OCI-M1 (cell line): Measurements from ENCODE around the gene ZFP1.

ENCODE experiments used
- DNase-seq: peaks from one replicate; lab custom pipeline; 2025; lab: John Stamatoyannopoulos, UW

Gene ZFP1

DNA sequence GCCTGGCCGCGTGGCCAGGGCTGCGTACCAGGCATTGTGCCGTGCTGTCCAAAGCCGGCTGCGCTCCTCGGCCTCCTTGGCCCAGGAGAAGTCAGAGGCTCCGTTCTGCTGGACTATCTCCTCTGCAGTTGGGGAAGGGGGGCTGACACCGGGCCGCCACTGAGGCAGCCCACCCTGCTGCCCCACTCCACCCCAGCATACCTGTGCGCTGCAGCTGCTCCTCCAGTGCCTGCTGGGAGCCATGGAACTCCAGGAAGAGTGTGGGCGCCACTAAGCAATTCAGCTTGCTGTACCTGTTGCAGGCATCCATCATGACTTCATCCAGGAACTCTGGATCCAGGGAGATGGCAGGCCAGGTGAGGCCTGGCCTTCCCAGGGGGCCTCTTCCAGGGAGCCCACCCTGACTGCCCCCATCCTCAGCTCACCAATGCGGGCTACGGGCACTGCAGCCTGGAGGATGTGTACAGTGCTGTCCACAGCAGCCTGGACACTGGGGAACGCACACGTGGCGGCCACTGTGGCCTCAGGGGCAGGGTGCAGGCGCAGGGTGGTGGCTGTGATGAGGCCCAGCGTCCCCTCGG lies 34.7 kb upstream of the ZFP1 start:
- no peak for DNase-seq

DNA sequence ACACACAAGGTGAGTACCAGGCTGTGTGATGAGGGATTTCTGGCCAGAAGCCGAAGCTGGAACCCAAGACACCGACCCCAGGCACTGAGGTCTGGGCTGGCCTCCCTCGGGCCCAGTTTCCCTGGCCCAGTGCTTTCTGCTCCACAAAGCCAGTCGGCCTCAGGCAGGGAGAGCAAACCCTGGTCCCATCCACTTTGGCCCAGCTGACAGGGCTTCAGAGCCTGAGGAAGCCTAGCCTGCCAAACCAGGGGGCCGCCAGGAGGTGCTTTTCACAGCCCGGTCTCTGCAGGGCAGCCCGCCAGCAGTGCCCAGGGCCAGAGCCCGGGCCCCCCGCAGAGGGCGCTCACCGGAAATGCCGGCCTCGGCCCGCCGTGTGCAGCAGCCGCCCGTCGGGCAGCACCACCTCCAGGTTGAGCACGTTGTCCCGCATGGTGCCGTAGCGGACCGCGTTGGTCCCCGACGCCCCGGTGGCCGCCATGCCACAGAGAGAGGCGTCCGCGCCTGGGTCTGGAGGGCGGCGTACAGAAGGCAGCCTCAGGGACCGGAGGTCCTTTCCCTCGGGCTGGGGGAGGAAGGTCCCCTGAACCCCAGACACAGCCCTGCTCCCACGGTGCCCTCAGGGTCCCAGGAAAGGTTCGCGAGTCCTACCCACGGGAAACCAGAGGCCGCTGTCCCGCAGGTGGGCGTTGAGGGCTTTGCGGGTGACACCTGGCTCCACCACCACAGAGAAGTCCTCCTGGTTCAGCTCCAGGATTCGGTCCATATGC lies 34.0 kb upstream of the ZFP1 start:
- no peak for DNase-seq

DNA sequence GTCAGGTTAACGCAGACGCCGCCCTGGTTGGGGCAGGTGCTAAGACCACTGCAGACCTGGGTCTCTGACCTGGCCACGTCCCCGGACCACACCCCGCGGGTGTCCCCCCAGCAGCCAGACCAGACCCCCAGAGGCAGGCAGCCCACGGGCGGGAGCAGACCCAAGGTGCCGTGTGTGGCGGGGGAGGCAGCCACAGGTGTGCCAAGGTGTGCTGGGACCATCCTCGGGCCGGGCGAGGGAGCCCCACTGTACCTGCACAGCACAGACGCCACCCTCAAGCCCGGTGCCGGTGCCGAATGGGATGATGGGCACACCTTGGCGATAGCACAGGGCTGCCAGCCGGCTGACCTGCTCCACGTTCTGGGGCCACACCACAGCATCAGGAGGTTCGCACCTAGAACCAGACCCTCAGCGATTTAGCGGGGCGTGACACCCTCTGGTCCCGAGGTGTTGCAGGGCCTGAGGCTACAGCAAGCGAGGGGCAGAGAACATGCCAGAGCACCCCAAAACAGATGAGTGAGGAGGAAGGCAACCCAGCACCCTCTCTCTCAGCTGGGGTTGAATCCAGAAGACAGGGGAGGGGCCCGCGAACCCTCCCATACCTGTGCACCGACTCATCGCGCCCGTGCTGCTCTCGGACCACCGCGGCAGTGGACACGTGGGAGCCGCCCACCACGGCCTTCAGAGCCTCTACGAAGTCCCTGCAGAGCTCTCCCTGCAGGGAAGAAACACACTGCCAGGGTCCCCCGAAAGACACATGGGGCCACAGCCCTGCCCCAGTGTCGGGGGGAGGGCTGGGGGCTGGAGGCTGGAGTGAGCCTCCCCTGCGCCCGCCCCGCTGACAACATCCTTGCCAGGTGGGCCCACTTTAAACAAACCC lies 33.1 kb upstream of the ZFP1 start:
- DNase-seq: no peak

DNA sequence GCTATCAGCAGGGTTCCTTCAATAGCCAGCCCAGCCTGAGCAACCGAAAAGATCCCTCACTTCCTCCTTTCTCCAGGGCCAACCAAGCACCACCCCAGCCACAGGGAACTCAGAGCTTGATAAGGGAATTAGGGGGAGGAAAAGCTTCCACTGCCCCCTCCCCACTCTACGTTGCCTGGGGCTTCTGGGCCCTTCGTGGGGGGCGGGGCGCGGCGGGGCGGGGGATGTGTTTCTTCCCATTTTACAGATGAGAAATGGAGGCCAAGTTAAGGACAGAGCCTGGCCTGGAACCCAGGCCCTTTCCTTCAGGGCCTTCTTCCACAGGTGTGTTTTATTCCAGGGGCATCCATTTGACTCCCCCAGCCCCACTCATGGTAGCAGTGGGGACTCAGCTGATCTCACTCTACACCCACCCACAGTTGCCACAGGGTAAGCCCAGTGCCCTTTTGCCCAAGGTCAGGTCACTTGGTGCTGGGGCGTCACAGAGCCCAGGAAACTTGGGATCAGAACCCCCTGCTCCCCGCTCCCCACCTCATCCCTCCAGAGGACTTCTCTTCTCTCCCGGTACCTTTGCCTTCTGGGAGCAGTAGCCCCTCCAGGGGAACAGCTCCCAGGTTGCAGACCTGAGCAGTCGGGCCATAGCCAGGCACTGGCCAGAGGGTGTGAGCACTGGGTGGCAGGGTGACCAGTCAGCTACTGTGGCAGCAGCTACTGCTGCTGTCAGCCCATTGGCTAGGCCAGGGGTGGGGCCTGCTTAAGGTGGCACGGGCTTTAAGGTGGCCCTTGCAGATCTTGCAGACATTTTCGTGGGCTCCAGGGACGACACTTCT lies 32.0 kb upstream of the ZFP1 start, which contains the start of gene LDHD:
Gene LDHD (minus strand): TSS at position 700 of the 830 bp plus-strand sequence. CDS start 60 bp downstream, at position 640.
- DNase-seq: peak; percentile 91

DNA sequence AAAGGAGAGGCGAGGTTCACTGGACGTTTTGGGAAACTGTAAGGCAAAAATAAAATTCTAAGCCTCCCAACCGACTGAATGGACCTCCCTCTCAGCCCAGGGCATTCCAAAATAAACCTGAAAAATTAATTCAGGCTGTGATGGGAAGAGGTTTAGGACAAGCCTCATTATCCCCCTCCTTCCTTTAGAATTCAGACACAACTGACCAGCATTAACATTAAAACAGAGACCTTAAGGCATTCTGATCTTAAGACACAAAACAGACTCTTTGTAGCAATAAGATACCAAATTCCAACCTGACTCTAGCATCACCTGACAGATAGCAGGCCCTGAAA lies 31.4 kb upstream of the ZFP1 start:
- DNase-seq: no peak

DNA sequence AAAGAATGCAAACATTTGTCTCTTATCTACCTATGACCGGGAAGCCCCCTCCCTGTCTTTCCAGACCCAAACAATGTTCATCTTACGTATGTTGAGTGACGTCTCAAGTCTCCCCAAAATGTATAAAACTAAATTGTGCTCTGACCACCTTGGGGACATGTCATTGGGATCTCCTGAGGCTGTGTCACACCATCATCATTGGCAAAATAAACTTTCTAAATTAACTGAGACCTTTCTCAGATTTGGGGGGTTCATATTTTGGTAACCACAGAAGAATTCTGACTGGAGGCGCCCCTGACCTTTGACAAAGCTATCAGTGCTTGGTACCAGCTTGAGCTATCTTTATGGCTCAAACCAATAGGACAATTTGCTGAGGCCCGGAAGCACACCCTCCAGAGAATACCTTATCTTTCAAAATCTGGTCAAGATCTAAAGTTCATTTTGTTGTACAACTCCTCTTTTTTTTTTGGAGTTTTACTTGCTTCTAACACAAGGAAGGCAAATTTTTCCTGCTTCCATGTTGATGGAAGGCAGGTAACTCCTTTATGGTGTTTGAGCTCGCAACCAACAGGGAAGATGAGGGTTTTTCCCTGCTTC lies 29.3 kb upstream of the ZFP1 start:
- no peak for DNase-seq

DNA sequence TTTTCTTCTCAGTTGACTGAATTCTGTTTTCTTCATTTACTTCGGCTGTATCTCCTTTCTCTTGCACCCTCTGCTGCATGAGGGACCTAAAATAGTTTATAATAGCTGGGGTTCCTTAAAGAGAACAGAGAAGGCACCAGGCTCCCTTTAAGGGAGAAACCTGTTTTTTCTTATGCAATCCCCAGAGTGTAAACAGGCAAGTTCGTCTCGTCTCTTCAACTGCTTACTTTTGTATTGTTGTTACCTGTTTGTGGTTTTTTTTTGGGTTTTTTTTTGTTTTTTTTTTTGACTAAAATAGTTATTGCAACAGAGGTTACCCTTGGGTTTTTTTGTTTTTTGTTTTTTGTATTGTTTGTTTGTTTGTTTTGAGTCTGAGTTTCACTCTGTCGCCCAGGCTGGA lies 28.1 kb upstream of the ZFP1 start:
- no peak for DNase-seq

DNA sequence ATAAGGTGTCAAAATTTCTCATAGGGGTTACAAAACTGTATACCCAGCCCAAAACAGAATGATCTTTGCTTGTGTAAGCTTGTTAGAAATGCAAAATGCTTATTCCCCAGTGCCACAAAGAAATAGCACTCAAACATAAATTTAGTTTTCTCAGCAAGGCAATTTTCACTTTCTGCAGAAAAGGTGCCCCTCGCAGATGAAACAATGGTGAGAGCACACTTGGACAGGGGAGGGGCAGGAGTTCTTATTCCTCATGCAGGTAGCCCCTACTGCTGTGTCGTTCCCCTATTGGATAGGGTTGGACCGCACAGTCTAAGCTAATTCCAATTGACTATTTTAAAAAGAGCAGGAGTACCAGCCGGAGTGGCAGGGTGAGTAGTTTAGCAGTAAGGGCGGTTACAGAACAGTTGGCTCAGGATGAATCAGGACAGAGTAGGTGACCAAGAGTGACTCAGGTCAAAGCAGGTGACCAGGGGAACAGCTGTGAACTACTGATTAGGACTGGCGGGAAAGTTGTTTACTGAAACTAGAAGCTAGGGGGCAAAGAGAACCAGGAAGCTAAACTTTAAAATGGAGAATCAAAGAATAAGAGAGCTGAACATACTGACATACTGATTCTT lies 26.3 kb upstream of the ZFP1 start:
- no peak for DNase-seq

DNA sequence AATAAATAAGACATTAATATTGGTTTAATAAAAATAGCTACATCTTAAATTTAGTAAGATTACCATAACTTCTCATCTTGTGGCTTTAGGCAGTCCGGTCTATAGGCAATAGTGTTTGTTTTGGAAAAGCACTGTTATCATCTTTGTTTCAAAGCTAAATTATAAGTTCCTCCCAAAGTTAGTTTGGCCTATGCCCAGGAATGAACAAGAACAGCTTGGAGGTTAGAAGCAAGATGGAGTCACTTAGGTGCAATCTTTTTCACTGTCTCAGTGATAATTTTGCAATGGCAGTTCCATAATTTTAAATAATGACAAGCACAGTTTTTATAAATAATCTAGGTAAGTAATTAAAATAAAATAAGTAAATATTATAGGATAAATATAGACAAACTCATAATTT lies 25.7 kb upstream of the ZFP1 start:
- no peak for DNase-seq

DNA sequence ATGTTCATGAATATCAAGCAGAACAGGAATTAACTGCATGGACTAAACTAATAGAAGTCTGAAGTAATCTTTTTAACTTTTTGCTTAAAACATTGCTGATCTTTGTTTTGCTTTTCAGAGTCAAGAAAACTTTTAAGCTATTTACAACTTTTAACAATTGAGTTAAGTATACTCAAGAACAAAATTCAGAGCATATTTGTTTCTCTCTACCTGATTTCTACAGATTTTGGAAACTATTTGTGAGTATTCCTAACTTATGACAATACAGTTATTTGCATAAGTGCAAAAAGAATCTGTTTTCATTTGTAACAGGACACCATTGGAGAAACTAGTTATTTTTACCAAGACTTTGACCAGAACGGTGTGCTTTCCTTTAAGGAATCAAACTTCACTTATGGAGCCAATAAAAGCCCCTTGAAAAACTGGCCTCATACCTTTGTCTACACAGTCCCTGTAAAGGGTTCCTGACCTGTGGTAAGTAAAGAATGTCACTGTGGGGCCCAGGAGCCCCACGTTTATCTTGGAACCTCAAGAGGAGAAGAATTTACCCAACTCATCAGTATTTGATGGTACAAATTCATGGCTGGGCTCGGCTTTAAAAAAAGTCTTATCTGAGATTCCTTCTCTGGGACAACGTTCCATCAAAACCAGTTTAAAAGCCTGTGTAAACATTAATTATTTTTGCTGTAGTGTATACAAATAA lies 20.5 kb upstream of the ZFP1 start:
- DNase-seq: peak; percentile 31

DNA sequence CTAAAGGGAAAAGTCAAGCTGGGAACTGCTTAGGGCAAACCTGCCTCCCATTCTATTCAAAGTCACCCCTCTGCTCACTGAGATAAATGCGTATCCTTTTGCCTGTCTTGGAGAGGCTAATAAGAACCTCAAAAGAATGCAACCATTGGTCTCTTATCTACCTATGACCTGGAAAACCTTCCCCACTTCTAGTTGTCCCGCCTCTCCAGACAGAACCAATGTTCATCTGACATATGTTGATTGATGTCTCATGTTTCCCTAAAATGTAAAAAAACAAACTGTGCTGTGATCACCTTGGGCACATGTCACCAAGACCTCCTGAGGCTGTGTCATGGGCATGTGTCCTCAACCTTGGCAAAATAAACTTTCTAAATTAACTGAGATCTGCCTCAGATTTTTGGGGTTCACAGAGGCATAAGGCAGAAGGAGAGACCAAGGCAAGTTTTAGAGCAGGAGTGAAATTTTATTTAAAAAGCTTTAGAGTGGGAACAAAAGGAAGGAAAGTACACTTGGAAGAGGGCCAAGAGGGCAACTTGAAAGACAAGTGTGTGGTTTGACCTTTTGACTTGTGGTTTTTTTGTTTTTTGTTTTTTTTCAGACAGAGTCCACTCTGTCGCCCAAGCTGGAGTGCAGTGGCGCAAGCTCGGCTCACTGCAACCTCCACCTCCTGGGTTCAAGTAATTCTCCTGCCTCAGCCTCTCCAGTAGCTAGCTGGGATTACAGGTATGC lies 18.7 kb upstream of the ZFP1 start:
- peak; percentile 79 for DNase-seq

DNA sequence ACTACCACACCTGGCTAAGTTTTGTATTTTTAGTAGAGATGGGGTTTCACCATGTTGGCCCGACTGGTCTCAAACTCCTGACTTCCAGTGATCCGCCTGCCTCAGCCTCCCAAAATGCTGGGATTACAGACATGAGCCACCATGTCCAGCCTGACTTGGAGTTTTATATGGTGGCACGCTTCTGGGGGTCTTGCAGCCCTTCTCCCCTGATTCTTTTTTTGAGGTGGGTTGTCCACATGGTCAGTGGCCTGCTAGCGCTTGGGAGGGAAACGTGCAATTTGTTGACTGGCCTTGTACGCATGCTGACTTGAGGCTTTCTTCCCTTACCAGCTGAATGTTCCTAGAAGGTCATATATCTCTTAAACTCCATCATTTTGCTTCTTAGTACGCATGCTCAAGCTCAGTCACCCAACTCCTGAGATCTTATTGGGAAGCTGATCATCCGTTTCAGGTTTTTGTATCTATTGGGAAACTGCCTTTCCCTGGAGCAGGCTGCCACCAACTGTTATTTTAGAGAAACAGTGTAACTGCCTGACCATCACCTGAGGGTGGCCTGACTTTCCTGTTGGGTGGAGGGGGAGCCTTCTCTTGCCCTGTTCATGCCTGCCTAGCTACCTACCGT lies 18.1 kb upstream of the ZFP1 start:
- peak; percentile 22 for DNase-seq

DNA sequence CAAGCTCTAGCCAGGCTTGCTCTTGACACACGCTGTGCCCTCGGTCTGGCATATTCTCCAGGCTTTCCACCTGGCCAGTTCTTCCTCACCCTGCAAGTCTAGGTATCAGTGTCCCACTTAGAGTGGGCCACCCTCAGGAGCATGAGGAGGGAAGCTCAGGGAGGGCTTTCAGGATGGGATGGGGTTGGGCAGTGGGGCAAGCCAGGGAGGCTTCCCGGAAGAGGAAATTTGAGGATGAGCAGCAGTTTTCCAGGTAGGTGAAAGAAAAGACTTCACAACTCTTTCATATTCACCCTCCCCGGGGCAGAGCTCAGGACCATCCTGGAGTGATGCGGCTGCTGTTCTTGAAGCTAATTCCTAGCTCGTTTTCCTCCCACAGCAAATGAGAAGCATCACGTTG lies 17.2 kb upstream of the ZFP1 start:
- no peak for DNase-seq

DNA sequence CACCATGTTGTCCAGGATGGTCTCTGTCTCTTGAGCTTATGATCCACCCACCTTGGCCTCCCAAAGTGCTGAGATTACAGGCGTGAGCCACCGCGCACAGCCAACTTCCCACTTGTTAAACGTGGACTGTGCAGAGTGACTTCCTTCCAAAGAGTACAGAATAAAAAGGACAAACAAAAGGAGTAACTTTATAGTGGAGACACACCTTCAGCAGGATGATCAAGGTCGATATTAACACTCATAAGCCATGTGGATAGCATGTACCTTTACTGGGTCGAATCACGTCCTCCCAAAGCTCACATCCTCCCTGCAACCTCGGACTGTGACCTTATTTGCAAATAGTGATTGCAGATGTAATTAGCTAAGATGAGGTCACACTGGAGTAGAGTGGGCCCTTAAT lies 10.1 kb upstream of the ZFP1 start:
- no peak for DNase-seq

DNA sequence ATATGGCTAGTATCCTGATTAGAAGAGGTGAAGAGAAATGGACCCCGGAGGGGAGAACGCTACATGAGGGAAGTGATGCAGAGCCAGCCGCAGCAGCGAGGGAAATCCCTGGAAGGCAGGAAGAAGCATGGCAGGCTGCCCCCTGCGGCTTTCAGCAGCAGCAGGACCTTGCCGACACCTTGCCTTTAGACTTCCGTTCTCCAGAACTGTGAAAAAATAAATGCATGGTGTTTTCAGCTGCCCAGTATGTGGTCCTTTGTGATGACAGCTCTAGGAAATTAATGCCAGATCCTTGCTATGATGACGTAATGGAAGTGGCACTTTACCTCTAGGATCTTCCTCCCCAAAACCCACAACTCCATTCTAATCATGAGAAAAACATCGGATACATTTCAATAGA lies 9.7 kb upstream of the ZFP1 start:
- no peak for DNase-seq

DNA sequence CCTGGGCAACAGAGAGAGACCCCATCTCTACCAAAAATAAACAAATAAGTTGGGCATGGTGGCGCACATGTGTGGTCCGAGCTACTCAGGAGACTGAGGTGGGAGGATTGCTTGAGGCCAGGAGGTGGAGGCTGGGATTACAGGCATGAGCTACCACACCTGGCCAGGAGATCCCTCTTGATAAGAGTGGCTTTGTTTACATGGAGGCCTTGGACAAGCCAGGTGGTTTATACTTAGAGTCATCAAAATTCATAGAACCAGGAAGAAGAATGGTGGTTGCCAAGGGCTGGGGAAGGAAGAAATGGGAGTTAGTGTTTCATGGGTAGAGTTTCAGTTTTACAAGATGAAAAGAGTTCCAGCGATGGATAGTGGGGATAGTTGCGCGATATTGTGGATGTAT lies 8.8 kb upstream of the ZFP1 start:
- no peak for DNase-seq

DNA sequence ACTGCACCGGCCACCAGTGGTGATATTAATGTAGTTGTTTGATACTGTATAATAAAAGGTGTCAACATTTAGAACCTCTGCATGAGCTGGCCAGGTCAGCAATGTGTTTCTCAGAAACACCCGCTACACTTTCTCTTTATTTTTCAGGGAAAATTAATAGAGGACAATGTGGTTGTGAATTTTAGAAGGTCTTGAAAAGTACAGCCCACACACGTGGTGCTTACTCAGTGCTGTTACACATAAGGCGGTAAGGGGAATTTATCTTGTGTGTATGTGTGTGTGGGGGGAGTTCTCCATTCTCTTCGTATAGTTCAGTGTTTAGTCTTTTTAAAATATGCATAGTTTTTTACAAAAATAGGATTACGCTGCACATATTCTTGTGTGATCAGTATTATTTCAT lies 4.4 kb upstream of the ZFP1 start:
- no peak for DNase-seq

DNA sequence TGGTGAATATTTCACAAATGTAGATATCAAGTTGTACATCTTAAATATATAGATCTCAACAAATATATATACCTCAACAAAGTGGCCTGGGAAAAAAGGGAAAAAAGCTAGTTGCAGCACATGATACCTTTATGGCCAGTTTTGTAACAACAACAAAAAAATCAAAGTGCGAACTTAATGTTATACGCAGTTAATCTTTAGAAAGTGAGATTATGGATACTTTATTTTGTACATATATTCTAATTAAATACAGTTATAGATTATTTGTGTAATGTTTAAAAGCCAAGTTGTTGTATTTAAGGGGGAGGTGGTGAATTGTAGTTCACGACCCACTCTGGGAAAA lies 385 bp upstream of the ZFP1 start:
- DNase-seq: no peak

DNA sequence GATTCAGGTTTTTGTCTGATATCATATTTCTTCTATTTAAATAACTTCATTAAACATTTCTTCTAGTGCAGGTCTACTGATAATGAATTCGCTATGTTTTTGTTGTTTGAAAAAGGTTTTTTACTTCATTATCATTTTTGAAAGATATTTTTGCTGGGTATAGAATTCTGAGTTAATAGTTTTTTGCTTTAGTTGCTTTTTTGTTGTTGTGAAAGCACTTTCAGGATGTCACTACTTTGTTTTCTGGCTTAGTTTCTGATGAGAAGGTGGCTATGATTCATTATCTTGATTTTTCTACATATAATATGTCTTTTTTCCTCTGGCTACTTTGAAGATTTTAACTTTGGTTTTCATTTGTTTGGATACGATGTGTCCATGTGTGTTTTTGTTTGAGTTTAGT lies 3.5 kb downstream of the ZFP1 start:
- DNase-seq: no peak

DNA sequence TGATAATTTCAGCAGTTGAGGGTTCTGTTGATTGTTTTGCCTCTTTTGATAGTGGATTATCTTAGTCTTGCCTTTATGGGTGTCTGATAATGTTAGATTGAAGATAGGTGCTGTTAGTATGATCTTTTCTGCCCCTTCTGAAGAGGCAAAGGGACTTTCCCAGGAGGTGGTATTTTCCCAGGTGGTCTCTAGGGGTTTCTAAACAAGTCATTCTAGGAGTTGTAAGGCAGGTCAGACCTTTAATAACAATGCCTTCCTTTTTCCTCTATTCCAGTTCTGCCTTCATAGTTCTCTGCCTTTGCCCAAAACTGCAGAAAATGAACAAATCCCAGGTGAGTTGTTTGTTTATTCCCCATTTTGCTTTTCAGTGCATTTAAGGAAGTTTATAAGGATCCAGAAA lies 4.3 kb downstream of the ZFP1 start:
- no peak for DNase-seq
